NCI-H2171 treated with DMSO at 0.1 percent for 48 hours (cell line): ENCODE measurements around the gene CD3E.

Experiments used
- DNase-seq: peaks from one replicate; lab custom pipeline; 2025; lab: John Stamatoyannopoulos, UW

Gene CD3E

DNA sequence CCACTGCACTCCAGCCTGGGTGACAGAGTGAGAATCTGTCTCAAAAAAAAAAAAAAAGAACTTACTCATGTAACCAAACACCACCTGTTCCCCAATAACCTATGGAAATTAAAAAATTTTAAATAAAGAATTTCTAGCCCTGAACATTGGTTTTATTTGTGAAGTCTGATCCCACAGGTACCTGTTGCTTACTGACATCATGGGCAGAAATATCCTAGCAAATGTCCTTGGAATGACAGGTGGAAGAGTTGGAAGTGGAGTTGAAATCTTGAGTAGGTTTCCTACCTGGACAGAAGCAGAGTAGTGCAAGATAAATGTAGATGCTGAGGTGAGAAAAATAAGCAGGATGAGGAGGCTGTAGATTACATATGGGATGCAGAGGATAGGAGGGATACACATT, 20.8 kb downstream of the CD3E start:
- no peak for DNase-seq

- no peak for DNase-seq
Measured at GRCh38 chr11:118328745-118329144, 24.2 kb downstream of the CD3E start.

DNA sequence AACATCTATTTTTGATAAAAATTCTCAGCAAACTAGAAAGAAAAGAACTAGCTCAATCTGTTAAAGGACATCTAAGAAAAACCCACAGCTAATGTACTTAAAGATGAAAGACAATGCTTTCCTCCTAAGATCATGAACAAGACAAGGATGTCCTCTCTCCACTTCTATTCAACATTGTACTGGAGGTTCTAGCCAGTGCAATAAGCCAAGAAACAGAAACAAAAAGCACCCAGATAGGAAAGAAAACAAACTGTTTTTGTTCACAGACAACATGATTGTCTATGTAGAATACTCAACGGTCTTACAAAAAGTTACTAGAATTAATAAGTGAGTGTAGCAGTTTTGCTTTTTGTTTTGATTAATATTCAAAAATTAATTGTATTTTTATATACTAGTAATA, 30.2 kb downstream of the CD3E start:
- DNase-seq: no peak

DNA sequence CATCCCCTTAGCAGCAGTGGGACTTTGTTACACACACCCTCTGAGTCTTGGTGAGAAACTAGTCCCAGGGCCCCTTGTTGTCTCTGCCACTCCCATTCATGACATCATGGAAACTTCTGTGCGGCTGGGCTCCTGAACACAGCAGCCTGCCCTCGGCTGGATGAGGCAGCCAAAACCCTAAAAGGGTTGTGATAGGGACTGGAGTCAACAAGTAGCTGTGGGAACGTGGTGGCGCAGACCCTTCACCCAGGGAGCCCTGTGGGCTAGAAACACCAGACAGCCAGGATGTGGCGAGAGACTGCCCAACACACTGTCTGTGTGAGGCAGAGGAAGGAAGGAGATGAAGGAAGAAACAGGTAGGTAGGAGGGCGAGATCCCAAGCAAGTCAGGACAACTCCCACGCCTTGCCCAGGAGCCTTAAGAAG, 34.1 kb downstream of the CD3E start:
- DNase-seq: no peak

DNA sequence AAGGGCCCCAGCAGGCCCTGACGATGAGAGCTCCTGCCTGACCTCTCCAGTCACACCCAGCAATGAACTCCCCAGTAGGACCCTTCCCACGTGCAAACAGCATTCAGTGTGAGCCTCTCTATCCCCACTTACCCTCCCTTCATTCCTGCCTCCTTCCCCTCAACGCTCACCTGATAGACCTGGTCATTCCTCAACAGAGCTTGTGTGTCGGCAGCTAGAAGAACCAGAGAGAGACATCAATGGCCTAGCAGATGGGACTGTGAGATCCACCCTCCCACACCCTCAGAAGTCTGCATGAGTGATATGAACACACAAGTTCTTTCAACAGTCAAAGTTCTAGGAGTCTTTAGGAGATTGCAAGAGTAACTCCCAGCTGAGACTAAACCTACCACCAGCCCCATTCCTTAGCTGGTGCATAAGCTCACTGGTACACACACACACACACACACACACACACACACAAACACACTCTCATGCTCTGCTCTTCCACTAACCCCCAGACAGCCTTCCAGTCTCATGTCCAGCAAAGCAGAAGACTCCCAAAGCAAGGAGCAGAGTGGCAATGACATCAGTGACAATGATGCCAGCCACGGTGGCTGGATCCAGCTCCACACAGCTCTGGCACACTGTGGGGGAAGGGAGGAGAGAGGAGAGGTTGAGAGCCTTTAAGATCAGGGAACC, 34.9 kb downstream of the CD3E start:
- DNase-seq: no peak

GRCh38 chr11:118340449-118340848, 35.9 kb downstream of the CD3E start:
- no peak for DNase-seq

- no peak for DNase-seq
Measured at GRCh38 chr11:118341261-118341660, 36.7 kb downstream of the CD3E start.

GRCh38 chr11:118341815-118342489, 37.4 kb downstream of the CD3E start:
- DNase-seq: no peak

- no peak for DNase-seq
Measured at GRCh38 chr11:118342503-118343161, 38.1 kb downstream of the CD3E start, which contains the start of gene CD3D. Gene CD3D, minus strand, starts transcription at chr11:118342705. Its CDS starts 98 bp downstream, at chr11:118342607.

DNA sequence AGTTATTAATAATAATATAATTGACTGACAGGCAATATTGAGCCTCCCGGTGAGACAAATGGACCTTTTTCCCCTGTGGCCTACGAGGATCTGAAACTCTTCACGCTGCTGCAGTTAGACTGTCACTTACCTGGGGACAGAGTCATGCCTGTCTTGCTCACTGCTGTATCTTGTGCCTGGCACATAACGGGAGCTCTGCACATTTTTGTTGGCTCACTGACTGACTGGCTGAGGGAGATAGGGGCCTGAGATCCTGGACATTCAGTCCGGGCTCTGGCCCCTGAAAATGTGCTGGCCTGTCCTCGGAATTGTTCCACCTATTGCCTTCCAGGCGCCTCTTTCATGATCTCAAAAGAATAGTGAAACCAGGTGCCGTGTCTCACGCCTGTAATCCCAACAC, 38.7 kb downstream of the CD3E start:
- DNase-seq: no peak

DNA sequence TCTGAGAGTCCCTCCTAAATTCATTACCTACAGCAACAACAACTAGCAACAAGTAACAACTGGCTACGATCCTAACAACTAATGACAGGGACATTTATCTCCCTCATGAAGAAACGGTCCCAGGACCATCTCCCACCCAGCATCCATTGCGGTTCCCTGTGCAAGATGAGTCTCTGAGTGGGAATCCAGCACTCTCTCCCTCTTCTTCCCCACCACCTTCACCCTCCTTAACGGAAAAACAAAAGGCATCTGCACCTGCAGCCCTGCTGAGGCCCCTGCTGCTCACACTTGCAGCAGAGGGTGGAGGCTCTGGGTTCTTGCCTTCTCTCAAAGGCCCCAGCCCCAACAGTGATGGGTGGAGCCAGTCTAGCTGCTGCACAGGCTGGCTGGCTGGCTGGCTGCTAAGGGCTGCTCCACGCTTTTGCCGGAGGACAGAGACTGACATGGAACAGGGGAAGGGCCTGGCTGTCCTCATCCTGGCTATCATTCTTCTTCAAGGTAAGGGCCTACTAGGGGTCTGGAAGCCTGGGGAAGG, 39.5 kb downstream of the CD3E start, which contains the start of gene CD3G:
Gene CD3G (plus strand): TSS at position 364 of the 535 bp plus-strand sequence. CDS start 80 bp downstream, at position 444.
- no peak for DNase-seq

- no peak for DNase-seq
Measured at GRCh38 chr11:118349475-118349874, 44.9 kb downstream of the CD3E start.

DNA sequence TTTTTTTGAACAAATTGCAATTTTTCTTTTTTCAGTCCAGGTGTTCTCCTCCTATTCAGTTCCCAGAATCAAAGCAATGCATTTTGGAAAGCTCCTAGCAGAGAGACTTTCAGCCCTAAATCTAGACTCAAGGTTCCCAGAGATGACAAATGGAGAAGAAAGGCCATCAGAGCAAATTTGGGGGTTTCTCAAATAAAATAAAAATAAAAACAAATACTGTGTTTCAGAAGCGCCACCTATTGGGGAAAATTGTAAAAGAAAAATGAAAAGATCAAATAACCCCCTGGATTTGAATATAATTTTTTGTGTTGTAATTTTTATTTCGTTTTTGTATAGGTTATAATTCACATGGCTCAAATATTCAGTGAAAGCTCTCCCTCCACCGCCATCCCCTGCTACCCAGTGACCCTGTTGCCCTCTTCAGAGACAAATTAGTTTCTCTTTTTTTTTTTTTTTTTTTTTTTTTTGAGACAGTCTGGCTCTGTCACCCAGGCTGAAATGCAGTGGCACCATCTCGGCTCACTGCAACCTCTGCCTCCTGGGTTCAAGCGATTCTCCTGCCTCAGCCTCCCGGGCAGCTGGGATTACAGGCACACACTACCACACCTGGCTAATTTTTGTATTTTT, 48.7 kb downstream of the CD3E start:
- DNase-seq: peak; percentile 4

DNA sequence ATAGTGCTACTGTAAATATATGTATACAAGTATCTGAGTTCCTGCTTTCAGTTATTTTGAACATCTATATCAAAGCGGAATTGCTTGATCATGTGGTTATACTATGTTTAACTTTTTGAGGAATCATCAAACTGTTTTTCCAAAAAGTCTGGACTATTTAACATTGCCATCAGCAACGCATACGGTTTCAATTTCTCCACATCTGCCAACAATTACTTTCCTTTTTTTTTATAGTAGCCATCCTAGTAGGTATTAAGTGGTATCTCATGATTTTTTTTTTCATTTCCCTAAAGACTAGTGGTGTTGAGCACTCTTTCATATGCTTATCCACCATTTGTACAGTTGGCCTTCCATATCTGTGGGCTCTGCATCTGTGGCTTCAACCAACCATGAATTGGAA, 53.5 kb downstream of the CD3E start:
- no peak for DNase-seq

DNA sequence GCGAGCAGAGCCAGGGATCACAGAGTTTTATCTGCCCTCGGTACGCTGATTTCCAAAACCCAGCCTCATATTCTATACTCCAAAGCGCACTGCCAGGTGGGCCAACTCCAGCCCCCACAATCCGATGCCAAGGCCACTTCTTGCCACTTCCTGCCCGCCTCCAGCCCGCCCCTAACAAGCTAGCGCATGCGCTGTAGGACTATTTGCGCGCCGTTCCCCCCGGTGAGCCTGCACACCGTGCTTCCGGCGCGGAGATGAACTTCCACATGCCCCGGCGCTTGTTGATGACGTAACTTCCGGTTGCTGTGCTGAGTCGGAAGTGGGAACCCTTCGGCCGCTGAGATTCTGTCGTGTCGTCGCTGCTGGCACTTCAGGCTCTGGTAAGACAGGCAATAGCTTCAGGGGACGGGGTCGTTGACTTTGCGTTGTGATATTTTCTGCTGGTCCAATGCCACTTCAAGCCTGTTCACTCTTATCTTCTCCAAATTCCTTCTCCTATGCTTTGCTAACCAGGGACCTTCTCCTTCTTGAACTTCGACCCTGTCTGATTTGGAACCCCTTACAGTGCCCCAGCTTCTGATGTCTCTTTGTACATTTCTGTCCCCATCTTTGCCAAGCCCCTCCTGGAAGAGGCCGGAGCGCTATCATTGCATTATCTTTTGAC, 54.9 kb downstream of the CD3E start, which contains the start of gene UBE4A:
Gene UBE4A (plus strand): TSS at position 306 of the 664 bp plus-strand sequence. CDS start 5,481 bp downstream, outside the sequence.
- DNase-seq: peak; percentile 85

DNA sequence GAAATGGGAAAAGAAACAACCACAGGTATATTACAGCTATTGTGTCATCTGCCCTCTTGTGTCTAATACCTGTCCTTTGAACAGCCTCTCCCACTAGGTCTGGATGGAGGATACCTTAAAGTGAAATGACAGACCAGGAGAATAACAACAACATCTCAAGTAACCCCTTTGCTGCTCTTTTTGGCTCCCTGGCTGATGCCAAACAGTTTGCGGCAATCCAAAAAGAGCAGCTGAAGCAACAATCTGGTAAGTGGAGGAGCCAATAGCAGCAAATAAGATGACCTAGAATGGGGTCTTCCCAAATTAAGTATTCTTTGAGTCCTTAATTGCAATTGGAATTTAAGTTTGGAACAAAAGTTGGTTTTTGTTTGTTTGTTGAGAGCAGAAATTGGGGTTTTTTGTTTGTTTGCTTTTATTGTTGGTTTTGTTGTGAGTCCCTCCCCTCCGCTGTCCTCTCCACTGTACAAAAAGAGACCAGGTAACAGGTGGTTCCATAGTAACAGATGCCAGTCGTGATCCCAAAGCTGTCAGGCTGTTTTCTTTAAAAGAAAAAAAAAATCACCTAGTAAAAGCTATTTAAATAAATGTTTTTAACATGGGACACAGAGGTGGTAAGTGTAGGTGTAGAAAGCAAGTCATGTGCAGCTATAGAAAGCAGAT, 60.6 kb downstream of the CD3E start:
- peak; percentile 68 for DNase-seq
